Hepatic stellate cell (primary cell): ENCODE data around the gene MKKS.

Experiments used
- DNase-seq: peaks from one replicate; pipeline ENCODE4 v3.0.0; 2011; ENCODE audit warnings: low spot score

Gene MKKS

GRCh38 chr20:10368702-10369041, 65.3 kb downstream of the MKKS start:
- DNase-seq: no peak

- DNase-seq: no peak
These were observed 65.9 kb downstream of the MKKS start for GRCh38 chr20:10367943-10368701.

GRCh38 chr20:10367693-10367942, 66.4 kb downstream of the MKKS start:
- DNase-seq: no peak

- DNase-seq: no peak
These were observed 66.9 kb downstream of the MKKS start for GRCh38 chr20:10366898-10367692.

GRCh38 chr20:10362674-10363073, 71.3 kb downstream of the MKKS start:
- DNase-seq: no peak

- no peak for DNase-seq
These were observed 73.1 kb downstream of the MKKS start for GRCh38 chr20:10360878-10361277.

- DNase-seq: no peak
These were observed 74.4 kb downstream of the MKKS start for GRCh38 chr20:10359621-10360040.

- no peak for DNase-seq
These were observed 76.0 kb downstream of the MKKS start for GRCh38 chr20:10357974-10358373.

GRCh38 chr20:10357061-10357708, 76.8 kb downstream of the MKKS start:
- DNase-seq: no peak

- no peak for DNase-seq
These were observed 77.4 kb downstream of the MKKS start for GRCh38 chr20:10356628-10357027.

GRCh38 chr20:10352934-10353824, 80.8 kb downstream of the MKKS start:
- DNase-seq: no peak
